ENCODE results near the gene NFE2L1.

DNA sequence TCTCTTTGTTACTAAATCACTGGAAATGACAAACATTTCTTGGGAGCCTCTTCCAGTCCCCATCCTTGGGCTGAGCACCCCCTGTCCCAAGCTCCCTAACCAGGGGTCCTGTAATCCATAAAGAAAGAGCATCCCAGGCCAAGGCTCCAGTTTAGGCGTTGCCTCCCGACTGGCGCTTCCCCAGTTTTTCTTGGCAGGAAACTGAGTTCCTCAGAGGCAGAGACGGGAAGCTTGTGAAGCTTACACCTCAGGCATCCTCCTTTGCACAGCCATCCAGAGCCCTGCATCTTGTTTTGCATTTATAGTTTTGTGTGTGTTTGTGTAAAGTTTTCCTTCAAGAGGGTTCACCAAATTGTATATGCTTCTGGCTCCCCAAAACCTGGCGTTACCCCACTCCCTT lies 17.6 kb upstream of the NFE2L1 start:
- TF ChIP-seq, protein P1, sequence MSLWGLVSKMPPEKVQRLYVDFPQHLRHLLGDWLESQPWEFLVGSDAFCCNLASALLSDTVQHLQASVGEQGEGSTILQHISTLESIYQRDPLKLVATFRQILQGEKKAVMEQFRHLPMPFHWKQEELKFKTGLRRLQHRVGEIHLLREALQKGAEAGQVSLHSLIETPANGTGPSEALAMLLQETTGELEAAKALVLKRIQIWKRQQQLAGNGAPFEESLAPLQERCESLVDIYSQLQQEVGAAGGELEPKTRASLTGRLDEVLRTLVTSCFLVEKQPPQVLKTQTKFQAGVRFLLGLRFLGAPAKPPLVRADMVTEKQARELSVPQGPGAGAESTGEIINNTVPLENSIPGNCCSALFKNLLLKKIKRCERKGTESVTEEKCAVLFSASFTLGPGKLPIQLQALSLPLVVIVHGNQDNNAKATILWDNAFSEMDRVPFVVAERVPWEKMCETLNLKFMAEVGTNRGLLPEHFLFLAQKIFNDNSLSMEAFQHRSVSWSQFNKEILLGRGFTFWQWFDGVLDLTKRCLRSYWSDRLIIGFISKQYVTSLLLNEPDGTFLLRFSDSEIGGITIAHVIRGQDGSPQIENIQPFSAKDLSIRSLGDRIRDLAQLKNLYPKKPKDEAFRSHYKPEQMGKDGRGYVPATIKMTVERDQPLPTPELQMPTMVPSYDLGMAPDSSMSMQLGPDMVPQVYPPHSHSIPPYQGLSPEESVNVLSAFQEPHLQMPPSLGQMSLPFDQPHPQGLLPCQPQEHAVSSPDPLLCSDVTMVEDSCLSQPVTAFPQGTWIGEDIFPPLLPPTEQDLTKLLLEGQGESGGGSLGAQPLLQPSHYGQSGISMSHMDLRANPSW (CRISPR knock-in tag; conservative IDR thresholded peaks at IDR 0.05; ENCODE audit: low read depth), result no peak
- TF ChIP-seq, protein P2, sequence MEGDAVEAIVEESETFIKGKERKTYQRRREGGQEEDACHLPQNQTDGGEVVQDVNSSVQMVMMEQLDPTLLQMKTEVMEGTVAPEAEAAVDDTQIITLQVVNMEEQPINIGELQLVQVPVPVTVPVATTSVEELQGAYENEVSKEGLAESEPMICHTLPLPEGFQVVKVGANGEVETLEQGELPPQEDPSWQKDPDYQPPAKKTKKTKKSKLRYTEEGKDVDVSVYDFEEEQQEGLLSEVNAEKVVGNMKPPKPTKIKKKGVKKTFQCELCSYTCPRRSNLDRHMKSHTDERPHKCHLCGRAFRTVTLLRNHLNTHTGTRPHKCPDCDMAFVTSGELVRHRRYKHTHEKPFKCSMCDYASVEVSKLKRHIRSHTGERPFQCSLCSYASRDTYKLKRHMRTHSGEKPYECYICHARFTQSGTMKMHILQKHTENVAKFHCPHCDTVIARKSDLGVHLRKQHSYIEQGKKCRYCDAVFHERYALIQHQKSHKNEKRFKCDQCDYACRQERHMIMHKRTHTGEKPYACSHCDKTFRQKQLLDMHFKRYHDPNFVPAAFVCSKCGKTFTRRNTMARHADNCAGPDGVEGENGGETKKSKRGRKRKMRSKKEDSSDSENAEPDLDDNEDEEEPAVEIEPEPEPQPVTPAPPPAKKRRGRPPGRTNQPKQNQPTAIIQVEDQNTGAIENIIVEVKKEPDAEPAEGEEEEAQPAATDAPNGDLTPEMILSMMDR (IDR thresholded peaks at IDR 0.05), result no peak
- TF ChIP-seq, protein P3, sequence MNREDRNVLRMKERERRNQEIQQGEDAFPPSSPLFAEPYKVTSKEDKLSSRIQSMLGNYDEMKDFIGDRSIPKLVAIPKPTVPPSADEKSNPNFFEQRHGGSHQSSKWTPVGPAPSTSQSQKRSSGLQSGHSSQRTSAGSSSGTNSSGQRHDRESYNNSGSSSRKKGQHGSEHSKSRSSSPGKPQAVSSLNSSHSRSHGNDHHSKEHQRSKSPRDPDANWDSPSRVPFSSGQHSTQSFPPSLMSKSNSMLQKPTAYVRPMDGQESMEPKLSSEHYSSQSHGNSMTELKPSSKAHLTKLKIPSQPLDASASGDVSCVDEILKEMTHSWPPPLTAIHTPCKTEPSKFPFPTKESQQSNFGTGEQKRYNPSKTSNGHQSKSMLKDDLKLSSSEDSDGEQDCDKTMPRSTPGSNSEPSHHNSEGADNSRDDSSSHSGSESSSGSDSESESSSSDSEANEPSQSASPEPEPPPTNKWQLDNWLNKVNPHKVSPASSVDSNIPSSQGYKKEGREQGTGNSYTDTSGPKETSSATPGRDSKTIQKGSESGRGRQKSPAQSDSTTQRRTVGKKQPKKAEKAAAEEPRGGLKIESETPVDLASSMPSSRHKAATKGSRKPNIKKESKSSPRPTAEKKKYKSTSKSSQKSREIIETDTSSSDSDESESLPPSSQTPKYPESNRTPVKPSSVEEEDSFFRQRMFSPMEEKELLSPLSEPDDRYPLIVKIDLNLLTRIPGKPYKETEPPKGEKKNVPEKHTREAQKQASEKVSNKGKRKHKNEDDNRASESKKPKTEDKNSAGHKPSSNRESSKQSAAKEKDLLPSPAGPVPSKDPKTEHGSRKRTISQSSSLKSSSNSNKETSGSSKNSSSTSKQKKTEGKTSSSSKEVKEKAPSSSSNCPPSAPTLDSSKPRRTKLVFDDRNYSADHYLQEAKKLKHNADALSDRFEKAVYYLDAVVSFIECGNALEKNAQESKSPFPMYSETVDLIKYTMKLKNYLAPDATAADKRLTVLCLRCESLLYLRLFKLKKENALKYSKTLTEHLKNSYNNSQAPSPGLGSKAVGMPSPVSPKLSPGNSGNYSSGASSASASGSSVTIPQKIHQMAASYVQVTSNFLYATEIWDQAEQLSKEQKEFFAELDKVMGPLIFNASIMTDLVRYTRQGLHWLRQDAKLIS (CRISPR knock-in tag; IDR thresholded peaks at IDR 0.05; ENCODE audit: borderline replicate concordance), result no peak
- no peak for TF ChIP-seq FOXJ3 (CRISPR knock-in tag; IDR thresholded peaks at IDR 0.05; ENCODE audit: borderline replicate concordance)
- TF ChIP-seq CREB1 (CRISPR knock-in tag; IDR thresholded peaks at IDR 0.05), result no peak
- TF ChIP-seq CBFB (CRISPR knock-in tag; IDR thresholded peaks at IDR 0.05; ENCODE audit: low read depth), result no peak
- TF ChIP-seq, protein P4, sequence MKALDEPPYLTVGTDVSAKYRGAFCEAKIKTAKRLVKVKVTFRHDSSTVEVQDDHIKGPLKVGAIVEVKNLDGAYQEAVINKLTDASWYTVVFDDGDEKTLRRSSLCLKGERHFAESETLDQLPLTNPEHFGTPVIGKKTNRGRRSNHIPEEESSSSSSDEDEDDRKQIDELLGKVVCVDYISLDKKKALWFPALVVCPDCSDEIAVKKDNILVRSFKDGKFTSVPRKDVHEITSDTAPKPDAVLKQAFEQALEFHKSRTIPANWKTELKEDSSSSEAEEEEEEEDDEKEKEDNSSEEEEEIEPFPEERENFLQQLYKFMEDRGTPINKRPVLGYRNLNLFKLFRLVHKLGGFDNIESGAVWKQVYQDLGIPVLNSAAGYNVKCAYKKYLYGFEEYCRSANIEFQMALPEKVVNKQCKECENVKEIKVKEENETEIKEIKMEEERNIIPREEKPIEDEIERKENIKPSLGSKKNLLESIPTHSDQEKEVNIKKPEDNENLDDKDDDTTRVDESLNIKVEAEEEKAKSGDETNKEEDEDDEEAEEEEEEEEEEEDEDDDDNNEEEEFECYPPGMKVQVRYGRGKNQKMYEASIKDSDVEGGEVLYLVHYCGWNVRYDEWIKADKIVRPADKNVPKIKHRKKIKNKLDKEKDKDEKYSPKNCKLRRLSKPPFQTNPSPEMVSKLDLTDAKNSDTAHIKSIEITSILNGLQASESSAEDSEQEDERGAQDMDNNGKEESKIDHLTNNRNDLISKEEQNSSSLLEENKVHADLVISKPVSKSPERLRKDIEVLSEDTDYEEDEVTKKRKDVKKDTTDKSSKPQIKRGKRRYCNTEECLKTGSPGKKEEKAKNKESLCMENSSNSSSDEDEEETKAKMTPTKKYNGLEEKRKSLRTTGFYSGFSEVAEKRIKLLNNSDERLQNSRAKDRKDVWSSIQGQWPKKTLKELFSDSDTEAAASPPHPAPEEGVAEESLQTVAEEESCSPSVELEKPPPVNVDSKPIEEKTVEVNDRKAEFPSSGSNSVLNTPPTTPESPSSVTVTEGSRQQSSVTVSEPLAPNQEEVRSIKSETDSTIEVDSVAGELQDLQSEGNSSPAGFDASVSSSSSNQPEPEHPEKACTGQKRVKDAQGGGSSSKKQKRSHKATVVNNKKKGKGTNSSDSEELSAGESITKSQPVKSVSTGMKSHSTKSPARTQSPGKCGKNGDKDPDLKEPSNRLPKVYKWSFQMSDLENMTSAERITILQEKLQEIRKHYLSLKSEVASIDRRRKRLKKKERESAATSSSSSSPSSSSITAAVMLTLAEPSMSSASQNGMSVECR (CRISPR knock-in tag; IDR thresholded peaks at IDR 0.05; ENCODE audit: borderline replicate concordance), result no peak
